Cardiac fibroblast (primary cell): ENCODE data around the gene KCND3.
A peak's percentile ranks its signal among the peaks of the same experiment; 100 is the strongest.

ENCODE experiments used
- DNase-seq, 2 donors: peaks; one replicate each; pipeline versions ENCODE4 v3.0.0 to v3.0.0-alpha.2; 2010; ENCODE audit warnings: low read depth in 2 of 2
- H3K4me3 ChIP-seq, 2 donors: replicated peaks in 1 of 2; 1 replicate in 1 of 2; 2 replicates in 1 of 2; pipeline ENCODE4 v1.5.1; 2011; ENCODE audit warnings: low read depth in 2 of 2, low read length in 2 of 2, mild to moderate bottlenecking in 2 of 2, moderate library complexity in 1 of 2
- TF ChIP-seq, protein P1 (sequence below): IDR thresholded peaks from one replicate; pipeline ENCODE4 v1.5.1; 2011; ENCODE audit warnings: low read depth, mild to moderate bottlenecking, low read length, inconsistent platforms

Gene KCND3

GRCh38 chr1:111792249-111792648 lies 197.2 kb downstream of the KCND3 start:
- H3K4me3 ChIP-seq: no peak overlapping the region
- no peak for DNase-seq
- TF ChIP-seq, protein P1, sequence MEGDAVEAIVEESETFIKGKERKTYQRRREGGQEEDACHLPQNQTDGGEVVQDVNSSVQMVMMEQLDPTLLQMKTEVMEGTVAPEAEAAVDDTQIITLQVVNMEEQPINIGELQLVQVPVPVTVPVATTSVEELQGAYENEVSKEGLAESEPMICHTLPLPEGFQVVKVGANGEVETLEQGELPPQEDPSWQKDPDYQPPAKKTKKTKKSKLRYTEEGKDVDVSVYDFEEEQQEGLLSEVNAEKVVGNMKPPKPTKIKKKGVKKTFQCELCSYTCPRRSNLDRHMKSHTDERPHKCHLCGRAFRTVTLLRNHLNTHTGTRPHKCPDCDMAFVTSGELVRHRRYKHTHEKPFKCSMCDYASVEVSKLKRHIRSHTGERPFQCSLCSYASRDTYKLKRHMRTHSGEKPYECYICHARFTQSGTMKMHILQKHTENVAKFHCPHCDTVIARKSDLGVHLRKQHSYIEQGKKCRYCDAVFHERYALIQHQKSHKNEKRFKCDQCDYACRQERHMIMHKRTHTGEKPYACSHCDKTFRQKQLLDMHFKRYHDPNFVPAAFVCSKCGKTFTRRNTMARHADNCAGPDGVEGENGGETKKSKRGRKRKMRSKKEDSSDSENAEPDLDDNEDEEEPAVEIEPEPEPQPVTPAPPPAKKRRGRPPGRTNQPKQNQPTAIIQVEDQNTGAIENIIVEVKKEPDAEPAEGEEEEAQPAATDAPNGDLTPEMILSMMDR: no peak

- no peak for DNase-seq
- TF ChIP-seq, protein P1: no peak
- H3K4me3 ChIP-seq: no peak overlapping the region
Measured at GRCh38 chr1:111791776-111792175, 197.7 kb downstream of the KCND3 start.

DNA sequence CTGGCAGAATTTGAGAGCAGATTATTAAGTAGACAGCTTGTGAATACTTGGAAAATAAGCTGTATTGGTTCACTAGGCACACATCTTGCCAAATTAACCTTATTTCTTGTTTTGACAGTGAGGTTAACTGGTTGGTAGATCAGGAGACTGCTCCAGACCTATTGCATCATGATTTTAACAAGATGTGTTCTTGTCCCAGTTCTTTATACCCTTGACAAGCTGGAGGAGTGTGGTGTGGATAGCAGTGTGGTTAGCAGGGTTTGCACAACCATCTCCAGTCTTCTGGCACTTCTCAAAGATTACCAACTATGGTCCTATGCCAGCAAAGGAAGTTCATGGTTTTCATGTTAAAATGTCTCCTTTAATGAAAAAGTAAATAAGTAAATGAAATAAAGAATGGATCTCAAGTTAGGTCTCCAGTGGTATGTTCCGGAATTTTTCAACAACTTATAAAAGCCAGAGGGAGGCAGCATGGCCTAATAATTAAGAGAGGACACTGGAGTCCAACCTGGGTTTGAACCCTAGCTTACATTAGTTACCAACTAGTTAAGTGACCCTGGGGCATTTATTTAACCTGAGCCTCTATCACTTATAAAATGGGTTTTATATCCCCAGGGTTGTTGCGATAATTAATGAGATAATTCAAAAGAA lies 199.7 kb downstream of the KCND3 start:
- no peak overlapping the region for H3K4me3 ChIP-seq
- TF ChIP-seq, protein P1: no peak
- DNase-seq: peak; percentile 35 to 85

DNA sequence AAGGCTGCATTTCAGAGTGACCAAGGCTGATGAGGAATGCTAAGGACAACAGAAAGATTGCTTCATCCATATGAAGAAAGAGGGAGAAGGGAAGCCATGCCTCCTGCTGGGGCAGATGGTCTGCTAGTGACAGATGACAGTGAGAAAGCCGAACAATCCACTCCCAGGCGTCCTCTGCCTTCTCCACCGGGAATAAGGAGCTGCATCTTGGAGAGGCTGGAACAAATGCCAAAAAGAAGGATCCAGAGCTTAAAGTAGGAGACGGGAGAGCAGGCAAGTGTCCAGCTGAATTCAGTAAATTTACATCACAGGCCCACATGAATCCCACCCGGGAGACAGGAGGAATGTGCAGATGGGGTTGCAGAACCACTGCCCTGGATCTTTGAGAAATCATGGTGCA lies 200.3 kb downstream of the KCND3 start:
- DNase-seq: peak; percentile 38 to 49
- TF ChIP-seq, protein P1: no peak
- H3K4me3 ChIP-seq: no peak overlapping the region

DNA sequence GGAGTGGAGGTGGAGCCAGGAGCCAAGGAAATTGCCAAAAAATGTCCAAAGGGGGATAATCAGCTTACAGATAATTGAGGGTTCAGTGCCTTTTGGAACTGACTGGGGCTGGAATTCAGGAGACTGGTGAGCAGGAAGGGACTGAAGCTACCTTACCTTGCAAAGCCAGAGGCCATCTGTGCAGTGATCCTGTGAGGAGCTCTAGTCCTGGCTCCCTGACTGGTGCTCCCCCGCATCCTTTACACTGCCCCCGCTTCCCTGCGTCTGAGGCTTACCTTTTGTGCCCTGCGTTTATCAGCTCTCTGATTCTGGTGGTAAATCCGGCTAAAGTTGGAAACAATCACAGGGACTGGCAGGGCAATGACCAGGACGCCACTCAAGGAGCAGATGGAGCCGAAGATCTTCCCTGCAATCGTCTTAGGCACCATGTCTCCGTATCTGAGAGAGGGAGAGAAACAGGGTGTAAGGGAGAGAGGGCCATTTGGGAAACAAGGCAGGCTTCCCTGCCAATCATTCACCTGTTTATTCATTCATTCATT lies 202.7 kb downstream of the KCND3 start:
- DNase-seq: no peak
- TF ChIP-seq, protein P1: no peak
- no peak overlapping the region for H3K4me3 ChIP-seq

- H3K4me3 ChIP-seq: no peak overlapping the region
- DNase-seq: no peak
- TF ChIP-seq, protein P1: no peak
Measured at GRCh38 chr1:111784273-111784901, 205.1 kb downstream of the KCND3 start.

- no peak overlapping the region for H3K4me3 ChIP-seq
- DNase-seq: no peak
Measured at GRCh38 chr1:111779546-111779945, 209.9 kb downstream of the KCND3 start.

More at GRCh38 chr1:111779546-111779945, 209.9 kb downstream of the KCND3 start:
- TF ChIP-seq, protein P1: no peak
